Upper lobe of left lung (tissue), 6 donors: ENCODE results near the gene C4orf50. TPM values are rescaled to one million over a fixed set of nuclear protein-coding genes. Genes with fewer than 3 reads are reported as not detected.

Experiments used
- ATAC-seq, 2 donors: fragments of 200-7000 bp; cut with Tn5 transposase; one replicate each; pipeline ENCODE4 v1.9.1; 2022; ENCODE audit warnings: mild to moderate bottlenecking in 2 of 2, moderate library complexity in 2 of 2; ENCODE audit not compliant: low FRiP score in 2 of 2
- DNase-seq, 2 donors: peaks; one replicate each; pipeline ENCODE4 v3.0.0-alpha.2; 2019 to 2020
- H3K27ac ChIP-seq, 4 donors: fragments of 200-600 bp; sonication (generic); one replicate each; pipeline ENCODE4 v1.5.1; 2016 to 2019
- H3K27me3 ChIP-seq, 4 donors: fragments of 200-600 bp; sonication (generic); one replicate each; pipeline ENCODE4 v1.5.1; 2017 to 2019
- H3K36me3 ChIP-seq, 4 donors: fragments of 200-600 bp; sonication (generic); one replicate each; pipeline ENCODE4 v1.5.1; 2016 to 2019
- H3K4me1 ChIP-seq, 4 donors: fragments of 200-600 bp; sonication (generic); one replicate each; pipeline ENCODE4 v1.5.1; 2018 to 2019
- H3K4me3 ChIP-seq, 4 donors: fragments of 200-600 bp; sonication (generic); one replicate each; pipeline ENCODE4 v1.5.1; 2017 to 2019; ENCODE audit warnings: mild to moderate bottlenecking in 2 of 4, moderate library complexity in 1 of 4
- H3K9me3 ChIP-seq, 4 donors: fragments of 200-600 bp; sonication (generic); one replicate each; pipeline ENCODE4 v1.5.1; 2018 to 2019
- EP300 ChIP-seq, 4 donors: sonication (generic); formaldehyde crosslinking; IDR thresholded peaks; one replicate each; pipeline ENCODE4 v1.5.1; 2017; ENCODE audit warnings: antibody characterized with exemption in 4 of 4, control low read depth in 2 of 4
- POLR2A ChIP-seq, 4 donors: fragments of 450-650 bp; IDR thresholded peaks; one replicate each; pipeline ENCODE4 v1.5.1; 2016 to 2017; ENCODE audit warnings: antibody characterized with exemption in 4 of 4, mild to moderate bottlenecking in 2 of 4
- POLR2AphosphoS5 ChIP-seq, 2 donors: sonication (generic); formaldehyde crosslinking; IDR thresholded peaks; one replicate each; pipeline ENCODE4 v1.5.1; 2017; ENCODE audit warnings: antibody characterized with exemption in 2 of 2
- WGBS, 2 donors: methylation state at CpG; one replicate each; pipeline ENCODE4 v1.1.5; 2017 to 2018; 5-methylcytosine and 5-hydroxymethylcytosine counted together
- total RNA-seq, 6 donors: library from RNA; depleted of rRNA in 4 of 6; stranded (reverse); fragments of >200 nt in 4 of 6; gene quantifications; one replicate each; pipeline versions ENCODE4 v1.1.0 to v1.2.1, GENCODE V29; 2016 to 2021
- TF ChIP-seq, protein P1 (sequence below), 6 experiments: fragments of 450-650 bp in 4 of 6; fragments of 200-600 bp in 2 of 6; sonication (generic) in 2 of 6; IDR thresholded peaks; one replicate each; pipeline ENCODE4 v1.5.1; 2016 to 2019; ENCODE audit warnings: antibody characterized with exemption in 6 of 6
- donor health status: DM: no; HTN: no; CAD: no; lungs with moderate emphysema.
- donor health status: DM: no; HTN: yes; CAD: no; lungs with severe emphysema.

Gene C4orf50
- total RNA-seq, 6 donors from 2014 or later: 0.03 to 1.3 (median 0.65) TPM

DNA sequence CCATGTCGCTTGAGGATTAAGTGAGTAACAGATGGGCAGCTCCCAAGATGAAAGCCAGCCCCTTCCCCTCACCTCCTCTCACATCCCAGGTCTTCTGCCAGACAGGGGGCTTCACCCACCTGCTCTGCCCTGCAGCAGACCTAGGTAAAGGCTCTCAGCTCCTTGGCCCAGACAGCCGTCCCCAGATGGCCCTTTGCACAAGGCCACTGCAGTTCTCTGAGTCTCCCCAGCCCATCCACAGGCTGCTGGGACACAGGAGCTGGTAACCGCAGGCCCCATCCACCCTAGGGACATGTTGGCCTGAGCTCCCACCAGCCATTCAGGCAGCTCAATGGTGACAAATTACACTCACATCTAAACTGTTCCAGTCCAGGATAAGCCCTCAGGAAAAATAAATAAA is 15.3 kb downstream of the C4orf50 start:
- no peak for ATAC-seq
- Histone ChIP-seq H3K36me3 (no peaks in the 10 kb centered on the region), H3K4me3 (no peak overlapping the region), H3K27ac (no peak overlapping the region), H3K4me1 (no peaks in the 10 kb centered on the region), H3K9me3 (no peaks in the 10 kb centered on the region), H3K27me3 (peaks cover 0 to under 1% (median 0%) of the 10 kb centered on the region in 4 donors)
- 83 to 86% methylated on average over 1 to 2 of the region's 3 CpGs for WGBS, 2 donors
- TF ChIP-seq EP300 (IDR thresholded peaks at IDR 0.05) (no peak), POLR2AphosphoS5 (IDR thresholded peaks at IDR 0.05) (no peak)
- TF ChIP-seq, protein P1, sequence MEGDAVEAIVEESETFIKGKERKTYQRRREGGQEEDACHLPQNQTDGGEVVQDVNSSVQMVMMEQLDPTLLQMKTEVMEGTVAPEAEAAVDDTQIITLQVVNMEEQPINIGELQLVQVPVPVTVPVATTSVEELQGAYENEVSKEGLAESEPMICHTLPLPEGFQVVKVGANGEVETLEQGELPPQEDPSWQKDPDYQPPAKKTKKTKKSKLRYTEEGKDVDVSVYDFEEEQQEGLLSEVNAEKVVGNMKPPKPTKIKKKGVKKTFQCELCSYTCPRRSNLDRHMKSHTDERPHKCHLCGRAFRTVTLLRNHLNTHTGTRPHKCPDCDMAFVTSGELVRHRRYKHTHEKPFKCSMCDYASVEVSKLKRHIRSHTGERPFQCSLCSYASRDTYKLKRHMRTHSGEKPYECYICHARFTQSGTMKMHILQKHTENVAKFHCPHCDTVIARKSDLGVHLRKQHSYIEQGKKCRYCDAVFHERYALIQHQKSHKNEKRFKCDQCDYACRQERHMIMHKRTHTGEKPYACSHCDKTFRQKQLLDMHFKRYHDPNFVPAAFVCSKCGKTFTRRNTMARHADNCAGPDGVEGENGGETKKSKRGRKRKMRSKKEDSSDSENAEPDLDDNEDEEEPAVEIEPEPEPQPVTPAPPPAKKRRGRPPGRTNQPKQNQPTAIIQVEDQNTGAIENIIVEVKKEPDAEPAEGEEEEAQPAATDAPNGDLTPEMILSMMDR (IDR thresholded peaks at IDR 0.05): no peak
- DNase-seq: no peak

DNA sequence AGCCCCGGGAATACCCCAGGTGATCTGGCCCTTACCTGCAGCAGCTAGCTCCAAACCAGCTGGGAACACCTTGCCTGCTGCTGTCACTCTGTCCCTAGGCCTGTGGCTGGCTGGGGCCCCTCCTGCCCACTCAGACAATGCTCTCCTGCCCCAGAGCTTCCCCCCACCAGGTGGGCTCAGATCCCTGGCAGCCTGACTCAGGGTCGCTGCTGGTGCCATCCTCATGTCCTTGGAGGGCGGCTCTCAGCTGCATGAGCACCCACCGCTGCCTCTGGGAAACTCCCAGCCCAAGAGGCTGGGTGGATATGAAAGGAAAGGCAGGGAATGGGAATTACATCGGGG is 15.8 kb downstream of the C4orf50 start:
- no peak for ATAC-seq
- WGBS, 2 donors: 79 to 88% methylated on average over 2 to 5 of the region's 5 CpGs
- no peak overlapping the region for H3K4me3 ChIP-seq

DNA sequence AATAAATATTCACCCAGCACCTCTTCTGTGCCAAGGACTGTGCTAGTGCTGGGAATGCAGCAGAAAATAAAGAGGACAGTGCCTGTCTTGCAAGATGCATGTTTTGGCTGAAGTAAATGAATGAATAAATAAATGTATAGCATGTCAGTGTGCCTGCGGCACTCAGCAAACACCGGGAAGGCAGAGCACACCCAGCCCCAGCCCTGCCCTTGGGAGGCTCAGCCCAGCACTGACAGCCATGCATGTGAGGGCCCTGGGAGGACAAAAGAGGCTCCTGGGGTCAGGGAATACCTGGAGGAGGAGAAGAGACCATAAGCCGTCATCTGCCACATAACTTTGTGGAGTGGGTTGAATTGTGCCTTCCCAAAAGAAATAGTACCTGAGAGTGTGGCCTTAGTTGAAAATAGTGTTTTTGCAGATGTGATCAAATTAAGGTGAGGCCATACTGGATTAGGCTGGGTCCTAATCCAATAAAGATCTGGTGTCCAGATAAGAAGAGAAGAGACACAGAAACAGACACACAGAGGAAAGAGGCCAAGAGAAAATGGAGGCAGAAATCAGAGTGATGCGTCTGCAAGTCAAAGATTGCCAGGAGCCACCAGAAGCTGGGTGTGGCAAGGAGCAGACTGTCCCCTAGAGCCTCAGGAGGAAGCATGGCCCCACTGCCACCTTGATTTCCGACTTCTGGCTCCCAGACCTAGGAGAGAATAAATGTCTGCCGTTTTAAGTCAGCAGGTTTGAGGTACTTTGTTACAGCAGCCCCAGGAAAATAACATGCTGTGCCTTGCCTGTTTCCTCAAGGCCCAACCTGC is 16.3 kb downstream of the C4orf50 start:
- WGBS, 2 donors: 80 to 83% methylated on average over 6 of the region's 6 CpGs
- DNase-seq (no peak), ATAC-seq (no peak)
- no peaks in the 10 kb centered on the region for H3K27me3 ChIP-seq
- H3K9me3 ChIP-seq: no peaks in the 10 kb centered on the region
- no peak overlapping the region for H3K27ac ChIP-seq
- no peaks in the 10 kb centered on the region for H3K4me1 ChIP-seq
- no peaks in the 10 kb centered on the region for H3K36me3 ChIP-seq
- TF ChIP-seq, protein P1 (IDR thresholded peaks at IDR 0.05): no peak
- no peak for TF ChIP-seq EP300 (IDR thresholded peaks at IDR 0.05)
- no peak for TF ChIP-seq POLR2A (IDR thresholded peaks at IDR 0.05)
- TF ChIP-seq POLR2AphosphoS5 (IDR thresholded peaks at IDR 0.05): no peak
- no peak overlapping the region for H3K4me3 ChIP-seq

More for the DNA sequence above, 15.8 kb downstream of the C4orf50 start:
- Histone ChIP-seq H3K9me3 (no peaks in the 10 kb centered on the region), H3K27ac (no peak overlapping the region), H3K27me3 (no peaks in the 10 kb centered on the region), H3K4me1 (no peaks in the 10 kb centered on the region), H3K36me3 (no peaks in the 10 kb centered on the region)
- TF ChIP-seq, protein P1 (IDR thresholded peaks at IDR 0.05): no peak
- TF ChIP-seq POLR2A (IDR thresholded peaks at IDR 0.05) (no peak), POLR2AphosphoS5 (IDR thresholded peaks at IDR 0.05) (no peak), EP300 (IDR thresholded peaks at IDR 0.05) (no peak)
- DNase-seq: no peak

DNA sequence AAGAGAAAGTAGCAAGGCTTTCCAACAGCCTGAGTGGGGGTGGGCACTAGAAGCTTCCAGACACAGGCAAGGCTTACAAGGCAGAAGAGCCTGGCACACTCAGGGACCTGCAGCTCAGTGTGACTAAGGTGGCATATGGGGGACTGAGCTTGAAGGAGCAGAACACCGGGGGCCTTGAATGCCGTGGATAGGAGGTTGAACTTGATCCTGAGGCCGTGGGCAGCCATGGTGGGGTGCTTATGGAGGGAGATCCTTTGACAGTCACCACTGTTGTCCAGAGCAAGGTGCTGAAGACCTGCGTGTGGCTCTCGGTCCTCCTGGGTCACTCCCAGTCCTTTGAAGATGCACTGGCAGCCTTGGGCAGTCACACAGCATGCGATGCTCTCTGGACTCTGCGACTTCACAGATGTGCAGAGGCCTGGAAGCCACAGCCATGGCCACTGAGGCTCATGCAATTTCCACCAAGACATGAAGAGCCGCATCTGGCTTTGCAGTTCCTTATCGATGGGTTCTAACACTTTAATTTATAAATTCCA is 18.3 kb downstream of the C4orf50 start:
- H3K36me3 ChIP-seq: no peaks in the 10 kb centered on the region
- TF ChIP-seq, protein P1 (IDR thresholded peaks at IDR 0.05): no peak
- TF ChIP-seq POLR2A (IDR thresholded peaks at IDR 0.05) (no peak), POLR2AphosphoS5 (IDR thresholded peaks at IDR 0.05) (no peak), EP300 (IDR thresholded peaks at IDR 0.05) (no peak)
- no peaks in the 10 kb centered on the region for H3K4me1 ChIP-seq
- ATAC-seq: no peak
- H3K27ac ChIP-seq: no peak overlapping the region
- no peaks in the 10 kb centered on the region for H3K9me3 ChIP-seq
- no peaks in the 10 kb centered on the region for H3K27me3 ChIP-seq
- 89% methylated on average over 9 of the region's 9 CpGs for WGBS, 2 donors
- no peak for DNase-seq
- no peak overlapping the region for H3K4me3 ChIP-seq

DNA sequence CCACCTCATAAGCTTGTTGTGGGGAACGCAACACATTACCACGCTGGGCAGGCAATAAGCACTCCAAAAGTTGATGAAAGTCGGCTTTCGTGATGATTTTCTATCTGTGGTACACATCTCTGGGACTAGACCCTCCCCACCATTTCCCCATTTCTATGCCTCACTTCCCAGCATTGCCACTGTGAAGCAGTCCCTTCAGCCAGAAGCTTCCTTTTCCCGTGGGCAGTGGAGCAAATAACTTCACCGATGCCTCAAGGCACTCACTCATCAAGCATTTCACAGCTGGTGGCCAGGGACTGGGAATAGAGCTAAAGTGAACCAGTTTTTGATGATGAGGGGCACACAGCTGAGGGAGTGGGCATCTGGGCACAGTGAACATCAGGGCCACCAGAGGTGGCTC is 18.9 kb downstream of the C4orf50 start:
- DNase-seq (no peak), ATAC-seq (no peak)
- Histone ChIP-seq H3K36me3 (no peaks in the 10 kb centered on the region), H3K27me3 (no peaks in the 10 kb centered on the region), H3K4me3 (no peak overlapping the region), H3K4me1 (no peaks in the 10 kb centered on the region), H3K27ac (no peak overlapping the region), H3K9me3 (no peaks in the 10 kb centered on the region)
- WGBS, 2 donors: 82 to 86% methylated on average over 6 of the region's 6 CpGs
- TF ChIP-seq, protein P1 (IDR thresholded peaks at IDR 0.05): no peak
- TF ChIP-seq EP300 (IDR thresholded peaks at IDR 0.05) (no peak), POLR2AphosphoS5 (IDR thresholded peaks at IDR 0.05) (no peak), POLR2A (IDR thresholded peaks at IDR 0.05) (no peak)
